Endothelial cell (in vitro differentiated cells): ENCODE results near the gene CCDC178. TPM values are rescaled to one million over a fixed set of nuclear protein-coding genes. Genes with fewer than 3 reads are reported as not detected.

Experiments used
- DNase-seq: peaks from one replicate; pipeline ENCODE4 v3.0.0; 2021; ENCODE audit warnings: low spot score
- H3K27ac Mint-ChIP-seq: one replicate; pipeline ENCODE4 v1.8.0; 2021; ENCODE audit warnings: mixed read lengths, inconsistent platforms; ENCODE audit not compliant: unreplicated experiment
- H3K27me3 Mint-ChIP-seq: one replicate; pipeline ENCODE4 v1.8.0; 2021; ENCODE audit warnings: mild to moderate bottlenecking, moderate library complexity, mixed read lengths, inconsistent platforms; ENCODE audit not compliant: unreplicated experiment
- H3K36me3 Mint-ChIP-seq: one replicate; pipeline ENCODE4 v1.8.0; 2021; ENCODE audit warnings: mild to moderate bottlenecking, low read depth, mixed read lengths, inconsistent platforms; ENCODE audit not compliant: unreplicated experiment
- H3K4me1 Mint-ChIP-seq: one replicate; pipeline ENCODE4 v1.8.0; 2021; ENCODE audit warnings: mild to moderate bottlenecking, mixed read lengths, inconsistent platforms; ENCODE audit not compliant: unreplicated experiment
- H3K4me3 Mint-ChIP-seq: one replicate; pipeline ENCODE4 v1.8.0; 2021; ENCODE audit warnings: mild to moderate bottlenecking, mixed read lengths, inconsistent platforms; ENCODE audit not compliant: unreplicated experiment
- H3K9me3 Mint-ChIP-seq: one replicate; pipeline ENCODE4 v1.8.0; 2021; ENCODE audit warnings: mixed read lengths, inconsistent platforms; ENCODE audit not compliant: unreplicated experiment
- CTCF ChIP-seq: fragments of 200-600 bp; sonication (generic); IDR thresholded peaks from one replicate; pipeline ENCODE4 v1.5.0; 2021; ENCODE audit warnings: antibody characterized with exemption; ENCODE audit not compliant: unreplicated experiment
- total RNA-seq: library from RNA; stranded (reverse); fragmentation: NEBNext Ultra II Directional; extraction: Animal tissue kit (Norgen Biotek cat#: 25700); gene quantifications from one replicate; pipeline ENCODE4 v1.2.1, GENCODE V29; 2021; ENCODE audit not compliant: unreplicated experiment

The CCDC178 gene
- total RNA-seq, 1 donor from 2014 or later: 5.3 TPM

DNA sequence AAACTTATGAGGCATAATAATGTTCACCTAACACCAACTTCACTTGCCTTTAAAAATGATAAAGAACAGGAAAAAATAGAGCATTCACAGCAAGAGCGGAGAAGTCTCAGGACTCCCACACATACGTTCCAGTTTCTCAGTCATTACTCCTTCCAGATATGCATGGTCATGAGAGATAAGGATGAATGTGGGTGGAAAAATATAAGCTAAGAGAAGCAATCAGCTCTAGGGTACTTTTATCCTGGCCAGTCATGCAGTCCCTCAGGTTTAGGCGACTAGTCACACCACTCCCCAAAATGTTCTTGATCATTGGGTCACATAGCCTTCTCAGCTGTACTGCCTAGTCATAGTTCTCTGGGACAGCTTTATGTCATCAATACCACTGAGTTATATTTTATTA is 29.2 kb upstream of the CCDC178 start:
- H3K4me1 Mint-ChIP-seq: peaks cover 7% of the 10 kb centered on the region
- no peaks in the 10 kb centered on the region for H3K36me3 Mint-ChIP-seq
- H3K27me3 Mint-ChIP-seq: no peaks in the 10 kb centered on the region
- no peaks in the 10 kb centered on the region for H3K9me3 Mint-ChIP-seq
- no peak overlapping the region for H3K4me3 Mint-ChIP-seq
- DNase-seq: no peak
- no peak overlapping the region for H3K27ac Mint-ChIP-seq
- TF ChIP-seq CTCF: no peak

DNA sequence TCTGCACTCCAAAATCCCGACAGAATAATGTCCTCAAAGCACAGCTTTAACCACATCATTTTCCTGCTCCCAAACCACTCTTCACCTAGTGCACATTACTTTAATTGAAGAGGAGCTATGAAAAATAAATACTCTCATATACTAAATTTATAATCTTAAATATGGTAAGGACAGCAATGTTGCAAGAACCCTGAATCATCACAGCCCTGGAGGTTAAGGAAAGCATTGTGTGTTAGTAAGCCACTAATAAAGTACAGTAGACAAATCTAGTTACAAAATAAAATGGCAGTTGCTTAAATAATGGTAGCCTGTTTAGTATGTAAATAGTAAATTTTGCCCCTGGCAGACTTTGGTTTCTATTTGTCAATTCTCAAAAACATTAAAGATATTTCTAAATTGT is 27.0 kb upstream of the CCDC178 start:
- Mint-ChIP-seq H3K9me3 (no peaks in the 10 kb centered on the region), H3K27me3 (no peaks in the 10 kb centered on the region), H3K27ac (no peak overlapping the region), H3K36me3 (no peaks in the 10 kb centered on the region), H3K4me1 (peaks cover 7% of the 10 kb centered on the region), H3K4me3 (no peak overlapping the region)
- DNase-seq: no peak
- TF ChIP-seq CTCF: no peak

DNA sequence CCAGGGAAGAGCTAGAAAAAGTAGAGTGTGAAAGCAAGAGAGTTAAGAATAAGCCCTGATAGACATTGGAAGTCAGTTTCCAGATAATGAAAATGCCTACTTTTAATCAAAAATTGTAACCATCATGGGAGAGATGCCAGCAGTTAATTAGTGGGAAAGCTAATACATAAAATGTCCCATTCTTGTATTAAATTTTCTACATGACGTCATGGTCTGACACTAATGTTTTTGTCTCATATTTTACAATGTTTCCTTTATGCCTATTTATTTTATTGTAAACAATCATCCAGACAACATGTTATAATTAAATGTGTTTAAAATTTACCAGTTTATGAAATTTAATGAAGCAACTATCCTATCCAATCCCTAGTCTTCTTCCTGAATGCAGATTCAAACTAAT is 26.3 kb upstream of the CCDC178 start:
- no peak for TF ChIP-seq CTCF
- no peaks in the 10 kb centered on the region for H3K36me3 Mint-ChIP-seq
- no peak overlapping the region for H3K27ac Mint-ChIP-seq
- no peak overlapping the region for H3K4me3 Mint-ChIP-seq
- no peaks in the 10 kb centered on the region for H3K27me3 Mint-ChIP-seq
- no peak for DNase-seq
- H3K9me3 Mint-ChIP-seq: no peaks in the 10 kb centered on the region
- H3K4me1 Mint-ChIP-seq: peaks cover 7% of the 10 kb centered on the region

DNA sequence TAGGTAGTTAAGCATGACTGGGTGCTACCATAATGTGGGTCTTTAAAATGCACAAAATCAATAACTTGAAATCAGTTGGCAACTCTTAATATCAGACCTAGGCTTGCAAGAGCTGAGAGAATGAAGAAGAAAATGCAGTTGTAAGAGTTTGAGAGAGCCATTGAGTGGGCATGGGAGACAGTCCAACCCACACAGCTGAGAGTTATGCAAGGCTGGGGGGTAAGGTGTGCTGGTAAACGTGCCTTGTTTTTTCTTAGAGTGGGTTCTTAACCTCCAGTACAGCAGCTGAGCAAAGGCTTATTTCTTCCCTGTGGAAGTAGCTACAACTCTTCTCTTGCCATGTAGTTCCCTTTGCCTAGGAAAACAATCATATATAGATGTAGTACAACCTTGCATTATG is 20.2 kb upstream of the CCDC178 start:
- Mint-ChIP-seq H3K4me1 (no peaks in the 10 kb centered on the region), H3K27me3 (no peaks in the 10 kb centered on the region), H3K4me3 (no peak overlapping the region), H3K9me3 (no peaks in the 10 kb centered on the region), H3K36me3 (no peaks in the 10 kb centered on the region), H3K27ac (no peak overlapping the region)
- DNase-seq: no peak
- TF ChIP-seq CTCF: no peak

DNA sequence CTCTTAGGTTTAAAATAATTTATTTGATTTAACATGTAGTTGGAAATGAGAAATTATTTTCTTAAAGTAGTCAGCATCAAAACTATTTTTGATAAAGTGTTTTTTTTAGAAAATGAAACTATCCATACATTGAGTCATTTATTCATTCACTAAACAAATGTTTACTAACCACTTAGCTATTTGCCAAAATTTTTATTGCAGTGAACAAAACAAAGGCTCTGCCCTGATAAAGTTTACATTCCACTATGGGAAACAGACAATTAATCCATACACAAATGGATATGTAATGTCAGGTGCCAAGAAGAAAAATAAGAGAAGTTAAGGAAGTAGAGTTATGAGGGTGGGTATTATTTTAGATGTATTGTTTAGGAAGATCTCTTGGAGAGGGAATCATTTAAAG is 19.1 kb upstream of the CCDC178 start:
- Mint-ChIP-seq H3K27me3 (no peaks in the 10 kb centered on the region), H3K4me3 (no peak overlapping the region)
- TF ChIP-seq CTCF: no peak

More for the DNA sequence above, 19.1 kb upstream of the CCDC178 start:
- no peak overlapping the region for H3K27ac Mint-ChIP-seq
- H3K36me3 Mint-ChIP-seq: no peaks in the 10 kb centered on the region
- no peak for DNase-seq
- H3K9me3 Mint-ChIP-seq: no peaks in the 10 kb centered on the region
- no peaks in the 10 kb centered on the region for H3K4me1 Mint-ChIP-seq
